Activated T-cell treated with anti-CD3 and anti-CD28 coated beads, Interleukin-2, amount 50 U/mL, for 4 hours (primary cell): ENCODE measurements around the gene OTOP2. TPM values are rescaled to one million over a fixed set of nuclear protein-coding genes. Genes with fewer than 3 reads are reported as not detected.

Source experiments
- ATAC-seq, 2 donors: fragments of 200-7000 bp; cut with Tn5 transposase; one replicate each; pipeline ENCODE4 v1.10.0; 2021
- DNase-seq: peaks from one replicate; pipeline ENCODE4 v3.0.0-alpha.2; 2020
- H3K27me3 Mint-ChIP-seq: one replicate; pipeline ENCODE4 v1.8.0; 2021; ENCODE audit warnings: low read depth, mixed read lengths
- H3K36me3 Mint-ChIP-seq: one replicate; pipeline ENCODE4 v1.8.0; 2022; ENCODE audit warnings: mixed read lengths; ENCODE audit not compliant: insufficient read depth
- H3K4me1 Mint-ChIP-seq: one replicate; pipeline ENCODE4 v1.8.0; 2021; ENCODE audit warnings: low read depth, mixed read lengths
- H3K4me3 Mint-ChIP-seq: one replicate; pipeline ENCODE4 v1.8.0; 2021; ENCODE audit warnings: mild to moderate bottlenecking, moderate library complexity, mixed read lengths
- H3K9me3 Mint-ChIP-seq: one replicate; pipeline ENCODE4 v1.8.0; 2021; ENCODE audit warnings: mixed read lengths
- total RNA-seq, 3 donors: library from RNA; stranded (reverse); gene quantifications; one replicate each; pipeline ENCODE4 v1.2.1, GENCODE V29; 2021

The OTOP2 gene, protein sequence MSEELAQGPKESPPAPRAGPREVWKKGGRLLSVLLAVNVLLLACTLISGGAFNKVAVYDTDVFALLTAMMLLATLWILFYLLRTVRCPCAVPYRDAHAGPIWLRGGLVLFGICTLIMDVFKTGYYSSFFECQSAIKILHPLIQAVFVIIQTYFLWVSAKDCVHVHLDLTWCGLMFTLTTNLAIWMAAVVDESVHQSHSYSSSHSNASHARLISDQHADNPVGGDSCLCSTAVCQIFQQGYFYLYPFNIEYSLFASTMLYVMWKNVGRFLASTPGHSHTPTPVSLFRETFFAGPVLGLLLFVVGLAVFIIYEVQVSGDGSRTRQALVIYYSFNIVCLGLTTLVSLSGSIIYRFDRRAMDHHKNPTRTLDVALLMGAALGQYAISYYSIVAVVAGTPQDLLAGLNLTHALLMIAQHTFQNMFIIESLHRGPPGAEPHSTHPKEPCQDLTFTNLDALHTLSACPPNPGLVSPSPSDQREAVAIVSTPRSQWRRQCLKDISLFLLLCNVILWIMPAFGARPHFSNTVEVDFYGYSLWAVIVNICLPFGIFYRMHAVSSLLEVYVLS
- not detected for total RNA-seq

DNA sequence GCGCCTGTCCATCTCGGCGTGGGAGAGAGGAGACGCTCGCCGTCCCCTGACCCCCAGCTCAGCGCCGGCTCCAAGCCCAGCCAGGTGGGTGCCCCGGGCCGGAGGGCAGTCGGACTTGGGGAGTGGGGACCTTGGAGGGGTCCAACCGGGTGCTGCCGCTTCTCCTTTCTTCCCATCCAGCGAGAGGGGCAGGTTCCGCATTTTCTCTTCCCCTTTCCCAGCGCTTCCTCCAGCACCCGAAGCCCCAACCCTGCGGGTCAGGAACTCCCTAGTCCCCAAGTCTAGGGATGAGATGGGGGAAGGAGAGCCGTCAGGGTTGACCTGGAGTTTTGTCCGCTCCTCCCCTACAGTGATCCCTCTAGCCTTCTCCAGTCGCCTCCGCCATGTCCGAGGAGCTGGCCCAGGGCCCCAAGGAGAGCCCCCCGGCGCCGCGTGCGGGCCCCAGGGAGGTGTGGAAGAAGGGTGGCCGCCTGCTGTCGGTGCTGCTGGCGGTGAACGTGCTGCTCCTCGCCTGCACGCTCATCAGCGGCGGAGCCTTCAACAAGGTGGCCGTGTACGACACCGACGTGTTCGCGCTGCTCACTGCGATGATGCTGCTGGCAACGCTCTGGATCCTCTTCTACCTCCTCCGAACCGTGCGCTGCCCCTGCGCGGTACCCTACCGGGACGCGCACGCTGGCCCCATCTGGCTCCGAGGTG, at the start of gene OTOP2:
Gene OTOP2, plus strand, starts transcription at position 24 of the 699 bp plus-strand sequence. Its CDS starts 360 bp downstream, at position 384.
- ATAC-seq = peak; percentile 16 to 46
- H3K4me1 Mint-ChIP-seq = peaks cover 15% of the 10 kb centered on the region
- H3K36me3 Mint-ChIP-seq = no peaks in the 10 kb centered on the region
- H3K4me3 Mint-ChIP-seq = peak within 1 kb of the TSS; percentile 56
- H3K27me3 Mint-ChIP-seq = peaks cover 74% of the 10 kb centered on the region
- H3K9me3 Mint-ChIP-seq = no peaks in the 10 kb centered on the region
- DNase-seq = no peak

- no peak for ATAC-seq
Measured at GRCh38 chr17:74874615-74875037, 49.4 kb upstream of the OTOP2 start.

DNA sequence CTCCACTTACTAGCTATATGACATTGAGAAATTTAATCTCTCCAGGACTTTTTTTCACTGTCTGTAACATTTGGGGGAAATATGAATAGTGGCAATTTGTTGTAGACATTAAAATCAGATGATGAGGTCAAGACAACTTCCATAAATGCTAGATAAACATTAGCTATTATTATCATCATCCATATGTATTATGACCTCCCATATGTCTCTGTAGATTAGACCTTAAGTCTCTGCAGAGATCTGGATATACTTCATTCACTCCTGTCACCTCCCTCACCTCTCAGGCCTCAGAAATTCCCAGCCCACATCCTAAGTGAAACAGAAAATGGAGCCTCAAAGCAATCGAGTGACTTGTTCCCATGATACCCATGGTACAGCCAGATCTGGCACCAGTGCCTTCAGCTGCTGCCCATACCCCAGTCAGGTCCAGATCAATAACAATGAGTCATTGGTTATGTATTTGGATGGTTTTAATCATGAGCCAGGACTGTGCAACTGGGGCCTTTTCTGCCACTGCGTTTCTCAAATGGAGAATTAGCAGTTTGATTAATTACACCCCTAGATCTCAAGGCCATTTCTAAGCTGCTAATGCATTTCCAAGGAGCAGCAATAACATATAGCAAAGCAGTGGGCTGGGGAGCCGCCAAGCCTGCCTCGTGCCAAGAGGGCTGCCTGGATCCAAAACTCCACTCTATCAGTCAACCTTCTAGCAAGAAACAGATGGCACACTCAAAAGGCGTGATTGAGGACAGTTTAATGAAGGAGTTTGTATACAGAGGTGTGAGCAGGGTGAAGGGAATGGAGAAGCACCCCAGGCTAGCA, 48.7 kb upstream of the OTOP2 start:
- DNase-seq (no peak), ATAC-seq (no peak)
- no peaks in the 10 kb centered on the region for H3K9me3 Mint-ChIP-seq
- H3K4me1 Mint-ChIP-seq = peaks cover 19% of the 10 kb centered on the region
- no peaks in the 10 kb centered on the region for H3K27me3 Mint-ChIP-seq
- H3K36me3 Mint-ChIP-seq = no peaks in the 10 kb centered on the region
- H3K4me3 Mint-ChIP-seq = no peak overlapping the region

More at GRCh38 chr17:74874615-74875037, 49.4 kb upstream of the OTOP2 start:
- Mint-ChIP-seq H3K9me3 (no peaks in the 10 kb centered on the region), H3K27me3 (no peaks in the 10 kb centered on the region), H3K36me3 (no peaks in the 10 kb centered on the region), H3K4me1 (peaks cover 19% of the 10 kb centered on the region), H3K4me3 (peak overlapping the region; percentile 16)
- DNase-seq = no peak

- Mint-ChIP-seq H3K36me3 (no peaks in the 10 kb centered on the region), H3K4me3 (no peak overlapping the region), H3K4me1 (peaks cover 19% of the 10 kb centered on the region), H3K9me3 (no peaks in the 10 kb centered on the region), H3K27me3 (peaks cover 2% of the 10 kb centered on the region)
- ATAC-seq = no peak
- no peak for DNase-seq
Measured at GRCh38 chr17:74875977-74876593, 48.0 kb upstream of the OTOP2 start.

- Mint-ChIP-seq H3K27me3 (peaks cover 4% of the 10 kb centered on the region), H3K4me1 (peaks cover 5% of the 10 kb centered on the region), H3K4me3 (no peak overlapping the region), H3K9me3 (no peaks in the 10 kb centered on the region), H3K36me3 (no peaks in the 10 kb centered on the region)
- ATAC-seq = no peak
- DNase-seq = no peak
Measured at GRCh38 chr17:74877592-74878548, 46.2 kb upstream of the OTOP2 start.

DNA sequence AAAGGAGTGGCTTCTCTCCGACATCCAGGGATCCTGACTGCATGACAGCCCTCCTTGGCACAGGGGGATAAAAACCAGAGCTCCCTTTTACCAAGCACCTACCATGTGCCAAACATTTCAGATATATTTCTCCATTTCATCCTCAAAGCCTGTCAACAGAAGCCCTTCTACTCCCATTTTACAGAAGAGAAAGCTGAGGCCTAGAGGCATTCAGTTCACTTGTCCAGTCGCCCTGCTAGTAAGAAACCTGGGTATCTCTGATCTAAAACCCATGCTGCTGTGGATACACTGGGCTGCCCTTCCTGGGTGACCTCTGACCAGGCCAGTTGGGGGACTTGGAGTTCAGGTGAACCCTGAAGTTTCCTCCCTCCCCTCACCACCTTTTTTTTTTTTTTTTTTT, 45.4 kb upstream of the OTOP2 start:
- no peaks in the 10 kb centered on the region for H3K36me3 Mint-ChIP-seq
- no peak for DNase-seq
- peaks cover 8% of the 10 kb centered on the region for H3K27me3 Mint-ChIP-seq
- no peak overlapping the region for H3K4me3 Mint-ChIP-seq
- no peak for ATAC-seq
- H3K9me3 Mint-ChIP-seq = no peaks in the 10 kb centered on the region
- peaks cover 3% of the 10 kb centered on the region for H3K4me1 Mint-ChIP-seq

- ATAC-seq (no peak), DNase-seq (no peak)
- peaks cover 8% of the 10 kb centered on the region for H3K27me3 Mint-ChIP-seq
- H3K9me3 Mint-ChIP-seq = no peaks in the 10 kb centered on the region
- no peak overlapping the region for H3K4me3 Mint-ChIP-seq
- H3K4me1 Mint-ChIP-seq = no peaks in the 10 kb centered on the region
- no peaks in the 10 kb centered on the region for H3K36me3 Mint-ChIP-seq
Measured at GRCh38 chr17:74879308-74879707, 44.8 kb upstream of the OTOP2 start.

DNA sequence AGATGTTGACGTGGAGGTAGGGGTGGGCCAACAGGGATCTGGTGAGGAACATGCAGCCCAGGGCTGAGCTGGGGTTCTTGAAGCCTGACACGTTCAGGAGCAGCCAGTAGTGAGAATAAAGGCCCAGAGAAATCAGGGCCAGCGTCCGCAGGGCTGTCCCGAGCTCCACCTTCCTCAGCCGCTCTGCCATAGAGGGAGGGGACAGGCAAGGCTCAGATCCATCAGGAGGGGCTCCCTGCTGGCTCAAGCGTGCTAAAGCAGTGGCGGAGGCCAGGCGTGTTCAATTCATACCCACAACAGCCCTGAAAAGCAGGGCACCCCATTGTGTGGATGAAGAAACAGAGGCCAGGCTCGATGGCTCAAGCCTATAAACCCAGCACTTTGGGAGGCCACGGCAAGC, 43.0 kb upstream of the OTOP2 start:
- Mint-ChIP-seq H3K27me3 (peaks cover 16% of the 10 kb centered on the region), H3K36me3 (no peaks in the 10 kb centered on the region), H3K9me3 (no peaks in the 10 kb centered on the region), H3K4me3 (no peak overlapping the region), H3K4me1 (no peaks in the 10 kb centered on the region)
- ATAC-seq (no peak), DNase-seq (no peak)

DNA sequence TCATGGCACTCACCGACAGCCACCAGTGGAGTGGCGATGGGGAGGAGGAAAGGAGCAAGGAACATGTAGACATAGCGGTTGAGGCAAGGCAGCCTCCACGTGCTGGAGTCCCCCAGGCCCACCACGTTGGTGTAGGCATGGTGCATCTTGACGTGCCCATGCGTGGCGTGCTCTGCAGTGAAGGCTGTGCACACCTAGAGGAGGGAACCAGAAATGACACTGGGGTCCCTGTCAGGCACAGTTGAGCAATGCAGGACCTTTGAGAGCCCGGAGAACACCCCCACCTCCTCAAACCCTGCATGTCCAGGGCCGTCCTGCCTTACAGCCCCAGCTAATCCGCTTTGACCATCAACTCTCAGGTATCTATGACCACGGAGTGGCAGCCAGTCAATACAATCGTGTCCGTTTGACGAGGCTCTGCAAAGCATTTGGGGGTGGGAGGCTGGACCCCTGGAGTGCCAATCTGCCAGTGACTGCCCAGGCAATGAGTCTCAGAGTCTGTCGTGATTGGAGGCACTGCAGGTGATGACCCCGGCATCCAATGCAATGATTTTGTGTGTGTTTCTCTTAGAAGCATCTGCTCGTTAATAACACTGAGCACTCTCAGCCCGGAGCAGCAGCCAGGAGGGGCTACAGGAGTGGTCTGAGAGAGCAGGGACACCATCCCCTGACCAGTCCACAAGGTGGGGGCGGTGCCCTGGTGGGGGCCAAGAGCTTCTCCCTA, 41.4 kb upstream of the OTOP2 start:
- ATAC-seq (no peak), DNase-seq (no peak)
- peaks cover 22% of the 10 kb centered on the region for H3K27me3 Mint-ChIP-seq
- no peaks in the 10 kb centered on the region for H3K36me3 Mint-ChIP-seq
- no peaks in the 10 kb centered on the region for H3K4me1 Mint-ChIP-seq
- no peak overlapping the region for H3K4me3 Mint-ChIP-seq
- H3K9me3 Mint-ChIP-seq = no peaks in the 10 kb centered on the region

GRCh38 chr17:74883241-74883745, 40.8 kb upstream of the OTOP2 start:
- no peak for ATAC-seq
- Mint-ChIP-seq H3K27me3 (peaks cover 22% of the 10 kb centered on the region), H3K4me1 (no peaks in the 10 kb centered on the region), H3K36me3 (no peaks in the 10 kb centered on the region), H3K4me3 (no peak overlapping the region), H3K9me3 (no peaks in the 10 kb centered on the region)
- DNase-seq = no peak

GRCh38 chr17:74888469-74888868, 35.6 kb upstream of the OTOP2 start:
- no peak for DNase-seq
- Mint-ChIP-seq H3K4me1 (peaks cover 2% of the 10 kb centered on the region), H3K27me3 (peaks cover 34% of the 10 kb centered on the region), H3K9me3 (no peaks in the 10 kb centered on the region), H3K36me3 (no peaks in the 10 kb centered on the region), H3K4me3 (no peak overlapping the region)
- ATAC-seq = no peak

DNA sequence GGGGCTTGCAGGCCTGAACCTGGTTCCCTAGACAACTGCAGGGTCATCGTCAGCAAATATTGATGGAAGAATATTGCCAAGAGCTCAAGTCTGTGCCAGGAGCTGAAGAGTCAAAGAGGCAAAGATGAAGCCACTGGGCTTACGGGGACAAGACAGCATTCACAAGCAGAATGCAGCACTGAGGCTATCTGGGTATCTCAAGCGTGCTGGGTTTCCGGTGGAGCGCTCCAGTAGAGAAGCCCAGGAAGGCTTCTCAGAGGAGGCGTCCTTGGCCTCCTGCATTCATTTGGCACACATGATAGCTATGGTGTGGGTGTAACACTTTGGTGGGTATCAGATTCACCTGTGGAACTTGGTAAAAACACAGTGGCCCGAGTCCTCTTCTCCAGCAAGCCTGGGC, 33.5 kb upstream of the OTOP2 start:
- no peak for ATAC-seq
- Mint-ChIP-seq H3K4me1 (peaks cover 6% of the 10 kb centered on the region), H3K27me3 (peaks cover 45% of the 10 kb centered on the region), H3K4me3 (no peak overlapping the region), H3K9me3 (no peaks in the 10 kb centered on the region), H3K36me3 (no peaks in the 10 kb centered on the region)
- DNase-seq = no peak
